D721Med (cell line): ENCODE data around the gene MEAF6.

Experiments used
- DNase-seq: peaks from one replicate; pipeline ENCODE4 v3.0.0; 2011; ENCODE audit warnings: low spot score; ENCODE audit not compliant: insufficient read length
- FAIRE-seq: peaks from 2 replicates; lab custom pipeline; 2011; peaks lifted over from hg19 to GRCh38; lab: Jason Lieb, UNC
- TF ChIP-seq, protein P1 (sequence below): IDR thresholded peaks from 2 replicates; pipeline ENCODE4 v1.5.1; 2012; ENCODE audit warnings: mild to moderate bottlenecking, control low read depth; ENCODE audit not compliant: insufficient read depth; ENCODE audit errors: missing control alignments

The MEAF6 gene

DNA sequence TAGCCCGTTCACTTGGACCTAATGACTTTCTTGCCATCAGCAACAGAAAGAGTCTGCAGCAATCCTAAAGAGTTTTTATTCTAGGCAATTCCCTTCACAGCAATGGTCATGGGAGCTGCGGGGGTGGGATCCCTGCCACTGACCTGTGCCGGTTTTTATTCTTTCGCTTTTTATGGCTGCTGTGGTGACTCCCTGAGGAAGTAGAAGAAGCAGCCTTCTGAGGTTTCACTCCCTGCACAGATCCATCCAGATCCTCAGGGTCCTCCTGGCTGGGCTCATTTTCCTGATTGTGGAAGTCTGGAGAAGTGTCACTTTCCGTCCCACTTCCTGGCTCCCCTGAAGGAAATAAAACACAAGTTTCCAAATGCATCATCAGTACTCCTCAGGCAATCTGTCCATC, 12.9 kb downstream of the MEAF6 start:
- TF ChIP-seq, protein P1, sequence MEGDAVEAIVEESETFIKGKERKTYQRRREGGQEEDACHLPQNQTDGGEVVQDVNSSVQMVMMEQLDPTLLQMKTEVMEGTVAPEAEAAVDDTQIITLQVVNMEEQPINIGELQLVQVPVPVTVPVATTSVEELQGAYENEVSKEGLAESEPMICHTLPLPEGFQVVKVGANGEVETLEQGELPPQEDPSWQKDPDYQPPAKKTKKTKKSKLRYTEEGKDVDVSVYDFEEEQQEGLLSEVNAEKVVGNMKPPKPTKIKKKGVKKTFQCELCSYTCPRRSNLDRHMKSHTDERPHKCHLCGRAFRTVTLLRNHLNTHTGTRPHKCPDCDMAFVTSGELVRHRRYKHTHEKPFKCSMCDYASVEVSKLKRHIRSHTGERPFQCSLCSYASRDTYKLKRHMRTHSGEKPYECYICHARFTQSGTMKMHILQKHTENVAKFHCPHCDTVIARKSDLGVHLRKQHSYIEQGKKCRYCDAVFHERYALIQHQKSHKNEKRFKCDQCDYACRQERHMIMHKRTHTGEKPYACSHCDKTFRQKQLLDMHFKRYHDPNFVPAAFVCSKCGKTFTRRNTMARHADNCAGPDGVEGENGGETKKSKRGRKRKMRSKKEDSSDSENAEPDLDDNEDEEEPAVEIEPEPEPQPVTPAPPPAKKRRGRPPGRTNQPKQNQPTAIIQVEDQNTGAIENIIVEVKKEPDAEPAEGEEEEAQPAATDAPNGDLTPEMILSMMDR: no peak
- no peak for FAIRE-seq
- no peak for DNase-seq

- no peak for DNase-seq
- FAIRE-seq: no peak
- TF ChIP-seq, protein P1: no peak
Measured at GRCh38 chr1:37498872-37499617, 15.5 kb downstream of the MEAF6 start.

DNA sequence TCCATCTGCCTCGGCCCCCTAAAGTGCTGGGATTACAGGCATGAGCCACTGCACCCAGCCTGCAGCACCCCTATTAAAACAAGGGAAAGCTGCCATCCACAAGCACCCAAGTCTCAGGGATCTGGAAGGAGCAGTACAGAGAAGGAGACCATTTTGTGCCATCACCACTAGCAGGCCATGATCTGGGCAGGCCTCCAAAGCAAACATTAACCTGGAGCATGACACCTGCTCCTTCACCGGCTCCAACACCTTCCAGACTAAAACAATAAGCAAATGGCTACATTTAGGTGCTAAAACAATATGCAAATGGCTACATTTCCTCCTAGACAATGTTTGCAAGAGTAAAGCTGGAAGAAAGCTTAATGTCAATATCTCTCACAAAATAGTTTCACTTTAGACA, 16.7 kb downstream of the MEAF6 start:
- no peak for DNase-seq
- no peak for FAIRE-seq
- TF ChIP-seq, protein P1: no peak

- TF ChIP-seq, protein P1: no peak
- FAIRE-seq (no peak), DNase-seq (no peak)
Measured at GRCh38 chr1:37495875-37496274, 18.7 kb downstream of the MEAF6 start.

GRCh38 chr1:37493336-37494098, 21.0 kb downstream of the MEAF6 start:
- DNase-seq: no peak
- no peak for FAIRE-seq
- TF ChIP-seq, protein P1: no peak

GRCh38 chr1:37487619-37487984, 27.0 kb downstream of the MEAF6 start:
- no peak for FAIRE-seq
- no peak for DNase-seq
- TF ChIP-seq, protein P1: no peak
